Sigmoid colon (tissue), 4 donors: Measurements from ENCODE around the gene NES.

Experiments
- CTCF ChIP-seq, 4 experiments: fragments of 450-650 bp in 3 of 4; fragments of 200-600 bp in 1 of 4; IDR thresholded peaks; one replicate each; pipeline ENCODE4 v1.5.1; 2016 to 2019; ENCODE audit warnings: antibody characterized with exemption in 4 of 4, mild to moderate bottlenecking in 3 of 4, moderate library complexity in 2 of 4
- POLR2A ChIP-seq, 2 donors: fragments of 450-650 bp; IDR thresholded peaks; one replicate each; pipeline ENCODE4 v1.6.1; 2016; ENCODE audit warnings: antibody characterized with exemption in 2 of 2, mild to moderate bottlenecking in 2 of 2, moderate library complexity in 2 of 2
- POLR2AphosphoS5 ChIP-seq, 4 donors: sonication (generic); formaldehyde crosslinking; IDR thresholded peaks; one replicate each; pipeline ENCODE4 v1.6.1; 2017; ENCODE audit warnings: antibody characterized with exemption in 4 of 4

DNA sequence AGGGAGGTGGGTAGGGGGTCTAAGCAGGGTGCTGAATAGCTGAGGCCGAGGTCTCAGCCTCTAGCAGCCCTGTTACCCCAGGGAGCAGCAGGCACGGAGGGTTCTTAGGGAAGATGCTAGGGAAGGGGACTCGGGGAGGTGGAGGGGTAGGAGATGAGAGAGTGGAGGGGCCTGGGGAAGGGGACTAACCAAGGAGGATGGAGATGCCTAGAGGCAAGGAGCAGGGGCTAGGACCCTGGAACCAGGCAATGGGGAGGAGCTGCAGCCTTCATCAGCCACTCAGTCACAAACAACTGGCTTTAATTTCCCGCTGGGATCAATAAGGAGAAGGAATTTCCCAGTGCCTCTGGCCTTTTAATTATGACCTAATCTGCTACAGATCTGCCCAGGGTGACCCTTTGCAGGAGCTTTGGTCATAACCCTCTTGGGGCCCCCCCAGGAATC is 31.0 kb upstream of the NES start:
- TF ChIP-seq POLR2AphosphoS5 (IDR thresholded peaks at IDR 0.05): no peak
- no peak for TF ChIP-seq CTCF (IDR thresholded peaks at IDR 0.05)
- TF ChIP-seq POLR2A (IDR thresholded peaks at IDR 0.05): no peak
